ENCODE measurements around the gene AATF. TPM values are rescaled to one million over a fixed set of nuclear protein-coding genes. Genes with fewer than 3 reads are reported as not detected.

AATF gene, protein sequence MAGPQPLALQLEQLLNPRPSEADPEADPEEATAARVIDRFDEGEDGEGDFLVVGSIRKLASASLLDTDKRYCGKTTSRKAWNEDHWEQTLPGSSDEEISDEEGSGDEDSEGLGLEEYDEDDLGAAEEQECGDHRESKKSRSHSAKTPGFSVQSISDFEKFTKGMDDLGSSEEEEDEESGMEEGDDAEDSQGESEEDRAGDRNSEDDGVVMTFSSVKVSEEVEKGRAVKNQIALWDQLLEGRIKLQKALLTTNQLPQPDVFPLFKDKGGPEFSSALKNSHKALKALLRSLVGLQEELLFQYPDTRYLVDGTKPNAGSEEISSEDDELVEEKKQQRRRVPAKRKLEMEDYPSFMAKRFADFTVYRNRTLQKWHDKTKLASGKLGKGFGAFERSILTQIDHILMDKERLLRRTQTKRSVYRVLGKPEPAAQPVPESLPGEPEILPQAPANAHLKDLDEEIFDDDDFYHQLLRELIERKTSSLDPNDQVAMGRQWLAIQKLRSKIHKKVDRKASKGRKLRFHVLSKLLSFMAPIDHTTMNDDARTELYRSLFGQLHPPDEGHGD
- total RNA-seq, result 25.3 TPM

DNA sequence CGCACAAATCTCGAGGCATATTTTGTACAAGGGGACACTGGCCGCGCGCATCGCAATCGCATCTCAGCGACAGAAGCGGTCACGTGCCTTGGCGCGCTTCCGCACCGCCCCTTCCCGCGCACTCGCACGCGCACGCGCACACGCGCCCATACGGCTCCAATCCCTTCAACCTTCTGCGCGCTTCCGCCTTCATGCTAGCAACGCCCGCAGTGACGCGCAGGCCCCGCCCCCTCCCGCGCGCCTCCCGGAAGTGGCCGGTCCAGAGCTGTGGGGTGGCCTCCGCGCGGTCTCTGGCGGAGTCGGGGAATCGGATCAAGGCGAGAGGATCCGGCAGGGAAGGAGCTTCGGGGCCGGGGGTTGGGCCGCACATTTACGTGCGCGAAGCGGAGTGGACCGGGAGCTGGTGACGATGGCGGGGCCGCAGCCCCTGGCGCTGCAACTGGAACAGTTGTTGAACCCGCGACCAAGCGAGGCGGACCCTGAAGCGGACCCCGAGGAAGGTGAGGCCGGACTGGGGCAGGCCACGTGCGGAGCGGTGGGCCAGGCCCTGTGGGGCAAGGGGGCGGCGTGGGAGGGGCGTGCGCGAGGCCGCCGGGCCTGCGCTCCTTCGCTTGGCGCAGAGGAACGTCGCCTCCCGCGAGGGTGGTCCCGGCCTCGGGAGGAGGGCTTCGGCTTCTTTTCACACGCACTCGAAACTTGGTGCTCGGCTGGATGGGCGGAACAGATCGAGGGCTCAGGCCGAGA lies at the start of gene AATF:
Gene AATF (plus strand): TSS at position 238 of the 744 bp plus-strand sequence. CDS start 172 bp downstream, at position 410.

DNA sequence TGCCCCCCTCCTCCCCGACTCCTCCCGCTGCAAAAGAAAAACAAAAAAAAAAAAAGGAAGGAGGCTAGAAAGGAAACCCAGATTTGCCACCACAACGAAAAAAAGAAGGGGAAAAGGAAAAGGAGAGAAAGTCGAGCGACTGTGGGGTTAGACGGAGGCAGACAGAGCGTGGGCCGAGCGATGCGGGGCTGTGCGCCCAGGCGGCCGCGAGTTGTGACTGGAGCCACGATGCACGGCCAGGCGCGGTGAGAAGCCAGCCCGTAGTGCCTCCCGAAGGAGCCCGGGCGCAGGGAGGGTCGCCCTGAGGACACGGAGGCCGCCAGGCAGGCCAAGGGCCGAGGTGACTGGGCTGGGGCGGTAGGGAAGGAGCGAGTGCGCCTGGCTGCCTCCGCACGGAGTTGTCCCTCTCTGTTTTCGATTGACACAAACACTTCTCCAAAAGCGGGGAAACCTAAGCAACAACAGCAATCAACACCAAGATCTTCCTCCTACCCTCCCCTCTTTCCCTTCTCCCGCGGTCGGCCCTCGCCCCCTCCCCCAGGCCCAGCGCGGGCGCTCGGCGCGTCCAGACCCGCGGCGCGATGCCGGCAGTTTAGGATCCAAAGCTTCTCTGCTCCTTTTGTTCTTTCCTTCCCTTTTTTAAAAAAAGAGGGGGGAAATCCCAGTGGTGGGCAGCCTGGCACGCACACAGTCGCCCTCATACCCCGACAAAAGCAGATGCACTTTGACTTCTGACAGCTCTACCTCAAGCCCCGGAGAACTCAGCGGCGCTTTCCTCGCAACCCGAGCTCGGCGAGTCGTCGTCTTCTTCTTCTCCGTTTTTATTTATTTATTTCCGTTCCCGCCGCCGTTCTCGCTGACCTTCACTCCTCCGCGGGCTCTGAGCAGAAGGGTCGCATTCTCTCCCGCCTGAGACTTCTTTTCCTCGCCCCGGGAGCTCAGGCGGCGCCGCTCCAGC lies 11.5 kb upstream of the AATF start, which contains the start of gene LHX1:
Gene LHX1 (plus strand): TSS at position 475 of the 958 bp plus-strand sequence. CDS start 723 bp downstream, outside the sequence.

Small RNA genes lying within 50 kb of the gene (small RNA-seq; reads per million reads assigned to genes)
- gene AC243773.2 (ENCODE audit: low replicate concordance) (not detected), gene MIR2909 (ENCODE audit: low replicate concordance) (not detected)

Other genes starting within 250 kb of the AATF start
- 50.7 TPM for gene LHX1, start 11.5 kb upstream of the AATF start, total RNA-seq